ENCODE measurements around the gene CCDC170. TPM values are rescaled to one million over a fixed set of nuclear protein-coding genes. Genes with fewer than 3 reads are reported as not detected.

Gene CCDC170
- total RNA-seq, 6 experiments from 2014 or later, result 0.09 to 0.43 (median 0.30) TPM

DNA sequence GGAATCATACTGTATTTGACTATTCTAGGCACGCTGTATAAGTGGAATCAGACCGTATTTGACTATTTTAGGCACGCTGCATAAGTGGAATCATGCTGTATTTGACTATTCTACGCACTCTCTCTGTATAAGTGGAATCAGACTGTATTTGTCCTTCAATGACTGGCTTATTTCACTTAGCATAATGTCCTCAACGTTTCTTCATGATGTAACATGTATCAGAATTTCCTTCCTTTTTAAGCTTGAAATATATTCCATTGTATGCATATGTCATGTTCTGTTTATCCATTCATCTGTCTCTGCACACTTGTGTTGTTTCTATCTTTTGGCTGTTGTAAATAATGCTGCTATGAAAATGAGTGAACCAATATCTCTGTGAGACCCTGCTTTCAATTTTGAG, 5.7 kb downstream of the CCDC170 start:
- H3K27me3 Mint-ChIP-seq (ENCODE audit: insufficient read depth), result peaks cover 6% of the 10 kb centered on the region
- no peak for TF ChIP-seq CTCF (IDR thresholded peaks at IDR 0.05)

DNA sequence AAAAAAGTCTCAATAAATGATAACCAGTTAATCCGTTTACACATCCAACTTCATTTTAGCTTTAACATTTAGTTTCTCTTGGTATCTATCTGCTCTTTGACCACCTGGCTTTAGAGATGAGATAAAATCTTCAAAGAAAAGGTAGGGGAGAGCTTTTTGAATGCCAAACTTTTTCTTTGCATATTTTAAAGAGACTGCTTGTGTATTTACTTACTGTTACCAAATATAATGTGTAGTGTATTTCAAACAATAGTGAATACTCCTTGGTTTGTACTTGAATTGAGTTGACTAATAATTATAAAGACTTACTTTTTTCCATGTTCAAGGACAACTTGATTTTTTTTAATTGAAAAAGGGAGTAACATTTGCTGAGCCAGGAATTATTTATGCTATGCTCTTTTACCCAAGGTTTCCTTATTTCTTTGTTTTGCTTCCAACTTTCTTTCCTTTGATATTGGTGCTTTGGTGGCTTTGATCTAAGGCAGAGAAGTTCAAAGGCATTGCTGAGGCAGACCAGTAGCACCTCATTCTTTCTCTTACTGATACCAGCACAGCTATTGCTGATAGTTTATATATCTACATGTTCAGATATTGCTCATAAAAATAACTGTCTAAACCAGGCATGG, 7.8 kb downstream of the CCDC170 start:
- DNase-seq, result no peak
- Mint-ChIP-seq H3K27ac (no peak overlapping the region), H3K27me3 (ENCODE audit: insufficient read depth) (peaks cover 4% of the 10 kb centered on the region; the same call in 1 of the 2 replicates), H3K9me3 (no peaks in the 10 kb centered on the region), H3K36me3 (ENCODE audit: low read depth) (no peaks in the 10 kb centered on the region), H3K4me3 (no peak overlapping the region), H3K4me1 (ENCODE audit: low read depth) (peaks cover 13% of the 10 kb centered on the region)
- no peak for TF ChIP-seq CTCF (IDR thresholded peaks at IDR 0.05)

More for the DNA sequence above, 5.7 kb downstream of the CCDC170 start:
- peaks cover 24% of the 10 kb centered on the region for H3K4me1 Mint-ChIP-seq (ENCODE audit: low read depth)
- H3K9me3 Mint-ChIP-seq, result no peaks in the 10 kb centered on the region
- no peaks in the 10 kb centered on the region for H3K36me3 Mint-ChIP-seq (ENCODE audit: low read depth)
- no peak overlapping the region for H3K27ac Mint-ChIP-seq
- no peak overlapping the region for H3K4me3 Mint-ChIP-seq
- no peak for DNase-seq

GRCh38 chr6:151502499-151502898, 8.7 kb downstream of the CCDC170 start:
- Mint-ChIP-seq H3K27ac (no peak overlapping the region), H3K4me3 (no peak overlapping the region), H3K27me3 (ENCODE audit: insufficient read depth) (peaks cover 6% of the 10 kb centered on the region; the same call in 1 of the 2 replicates), H3K36me3 (ENCODE audit: low read depth) (no peaks in the 10 kb centered on the region), H3K4me1 (ENCODE audit: low read depth) (peaks cover 13% of the 10 kb centered on the region), H3K9me3 (no peaks in the 10 kb centered on the region)
- TF ChIP-seq CTCF (IDR thresholded peaks at IDR 0.05), result no peak
- DNase-seq, result no peak

DNA sequence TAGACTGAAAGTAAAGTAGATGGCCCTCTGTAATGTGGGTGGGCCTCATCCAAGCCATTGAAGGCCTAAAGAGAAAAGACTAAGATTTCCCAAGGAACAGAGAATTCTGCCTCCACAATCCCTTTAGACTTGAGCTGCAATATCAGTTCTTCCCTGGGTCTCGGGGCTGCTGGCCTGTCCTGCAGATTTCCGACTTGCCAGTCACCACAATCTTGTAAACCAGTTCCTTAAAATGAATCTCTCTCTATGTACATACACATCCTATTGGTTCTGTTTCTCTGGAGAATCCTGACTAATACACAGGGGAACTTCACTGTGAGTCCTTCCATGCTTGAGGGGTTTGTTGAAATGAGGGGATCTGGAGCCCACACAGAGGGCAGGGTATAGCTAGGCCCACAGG, 12.9 kb downstream of the CCDC170 start:
- H3K4me3 Mint-ChIP-seq, result no peak overlapping the region
- no peak for DNase-seq
- H3K4me1 Mint-ChIP-seq (ENCODE audit: low read depth), result peaks cover 12% of the 10 kb centered on the region
- H3K27ac Mint-ChIP-seq, result no peak overlapping the region
- H3K36me3 Mint-ChIP-seq (ENCODE audit: low read depth), result no peaks in the 10 kb centered on the region
- H3K9me3 Mint-ChIP-seq, result no peaks in the 10 kb centered on the region
- H3K27me3 Mint-ChIP-seq (ENCODE audit: insufficient read depth), result peaks cover 6% of the 10 kb centered on the region; the same call in 1 of the 2 replicates
- no peak for TF ChIP-seq CTCF (IDR thresholded peaks at IDR 0.05)

- Mint-ChIP-seq H3K4me3 (no peak overlapping the region), H3K27ac (no peak overlapping the region), H3K36me3 (ENCODE audit: low read depth) (no peaks in the 10 kb centered on the region), H3K4me1 (ENCODE audit: low read depth) (no peaks in the 10 kb centered on the region), H3K9me3 (no peaks in the 10 kb centered on the region), H3K27me3 (ENCODE audit: insufficient read depth) (peaks cover 6% of the 10 kb centered on the region; the same call in 1 of the 2 replicates)
- TF ChIP-seq CTCF (IDR thresholded peaks at IDR 0.05), result no peak
- no peak for DNase-seq
Measured at GRCh38 chr6:151509048-151509447, 15.2 kb downstream of the CCDC170 start.
